AG09309 (cell line): Measurements from ENCODE around the gene WAC.
"Not testable (repeated sequence)": the region's sequence is repeated elsewhere in the genome, so short reads cannot be mapped to it uniquely, and the experiment has no call there.

ENCODE experiments used
- DNase-seq: peaks from one replicate; pipeline ENCODE4 v3.0.0-alpha.2; 2010; ENCODE audit warnings: low read depth
- H3K4me3 ChIP-seq: 2 replicates; pipeline ENCODE4 v1.5.1; 2011; ENCODE audit warnings: mild to moderate bottlenecking, low read depth, low read length, moderate library complexity; ENCODE audit not compliant: control insufficient read depth
- CTCF ChIP-seq: IDR thresholded peaks from 2 replicates; pipeline ENCODE4 v1.5.1; 2011; ENCODE audit warnings: mild to moderate bottlenecking, low read depth, low read length, inconsistent platforms; ENCODE audit not compliant: insufficient read depth, control insufficient read depth; ENCODE audit errors: missing control alignments

WAC gene

GRCh38 chr10:28595613-28596012 lies 62.7 kb downstream of the WAC start:
- no peak for TF ChIP-seq CTCF
- H3K4me3 ChIP-seq, result no peak overlapping the region
- no peak for DNase-seq

- DNase-seq, result no peak
These were observed 67.1 kb downstream of the WAC start for GRCh38 chr10:28600056-28600455.

GRCh38 chr10:28601012-28601411 lies 68.1 kb downstream of the WAC start:
- no peak overlapping the region for H3K4me3 ChIP-seq
- no peak for DNase-seq
- TF ChIP-seq CTCF, result no peak

More at GRCh38 chr10:28600056-28600455, 67.1 kb downstream of the WAC start:
- H3K4me3 ChIP-seq, result no peak overlapping the region
- TF ChIP-seq CTCF, result no peak

- no peak for DNase-seq
- no peak overlapping the region for H3K4me3 ChIP-seq
- no peak for TF ChIP-seq CTCF
These were observed 71.9 kb downstream of the WAC start for GRCh38 chr10:28604567-28605536.

- TF ChIP-seq CTCF, result no peak
- DNase-seq, result no peak
These were observed 73.7 kb downstream of the WAC start for GRCh38 chr10:28606568-28606967.

GRCh38 chr10:28609636-28610035 lies 76.7 kb downstream of the WAC start:
- not testable (repeated sequence) for H3K4me3 ChIP-seq, DNase-seq

More at GRCh38 chr10:28606568-28606967, 73.7 kb downstream of the WAC start:
- H3K4me3 ChIP-seq, result no peak overlapping the region

- no peak overlapping the region for H3K4me3 ChIP-seq
- no peak for TF ChIP-seq CTCF
- DNase-seq, result no peak
These were observed 80.0 kb downstream of the WAC start for GRCh38 chr10:28612877-28613276.
